K562 (cell line): ENCODE data around the gene SS18. TPM values are rescaled to one million over a fixed set of nuclear protein-coding genes. Genes with fewer than 3 reads are reported as not detected.

Source experiments
- BRF1 ChIP-seq: IDR thresholded peaks from 3 replicates; pipeline ENCODE4 v1.6.1; 2011; ENCODE audit warnings: borderline replicate concordance, mild to moderate bottlenecking; ENCODE audit not compliant: insufficient read length; ENCODE audit errors: extremely low read depth
- CGGBP1 ChIP-seq: fragments of 250-450 bp; sonication (Bioruptor Pico); IDR thresholded peaks from 2 replicates; pipeline ENCODE4 v1.9.0; 2021; ENCODE audit warnings: mild to moderate bottlenecking
- CSDE1 ChIP-seq, 2 experiments: fragments of 450-650 bp; IDR thresholded peaks; 2 replicates each; pipeline ENCODE4 v1.6.1; 2016; ENCODE audit warnings: mild to moderate bottlenecking in 1 of 2
- EGR1 ChIP-seq: fragments of 450-650 bp; conservative IDR thresholded peaks from 2 replicates; pipeline ENCODE4 v1.6.1; 2017; ENCODE audit warnings: mild to moderate bottlenecking
- ETV6 ChIP-seq, 3 experiments: fragments of 150-350 bp in 1 of 3; sonication (generic) in 1 of 3; formaldehyde crosslinking in 1 of 3; IDR thresholded peaks; 2 replicates each; pipeline versions ENCODE4 v1.6.1 to v1.8.0; 2014 to 2022; ENCODE audit warnings: borderline replicate concordance in 2 of 3, low read depth in 2 of 3, antibody characterized with exemption in 1 of 3, low read length in 1 of 3, mild to moderate bottlenecking in 1 of 3, missing genetic modification reagents in 1 of 3
- HBP1 ChIP-seq: fragments of 450-650 bp; formaldehyde crosslinking; IDR thresholded peaks from 2 replicates; pipeline ENCODE4 v1.4.0; 2022; ENCODE audit warnings: missing genetic modification characterization
- HDAC1 ChIP-seq, 2 experiments: fragments of 450-650 bp; IDR thresholded peaks; 2 replicates each; pipeline ENCODE4 v1.6.1; 2016 to 2017; ENCODE audit warnings: inconsistent platforms in 1 of 2, mild to moderate bottlenecking in 1 of 2, moderate library complexity in 1 of 2
- HOMEZ ChIP-seq: fragments of 250-450 bp; sonication (Bioruptor Pico); IDR thresholded peaks from 2 replicates; pipeline ENCODE4 v1.4.0; 2020; ENCODE audit warnings: mild to moderate bottlenecking, moderate library complexity
- MAFK ChIP-seq: IDR thresholded peaks from 2 replicates; pipeline ENCODE4 v1.6.1; 2011; ENCODE audit warnings: low read length, improper control_type of control experiment
- NR2C2 ChIP-seq, 2 experiments: fragments of 200-800 bp in 1 of 2; sonication (Bioruptor generic) in 1 of 2; sonication (generic) in 1 of 2; formaldehyde crosslinking in 1 of 2; IDR thresholded peaks; 2 replicates each; pipeline versions ENCODE4 v1.6.1 to v1.8.0; 2016 to 2022; ENCODE audit warnings: mild to moderate bottlenecking in 1 of 2, missing compliant biosample characterization in 1 of 2, missing genetic modification characterization in 1 of 2, missing genetic modification reagents in 1 of 2
- RREB1 ChIP-seq: fragments of 250-450 bp; sonication (Bioruptor Pico); IDR thresholded peaks from 2 replicates; pipeline ENCODE4 v1.4.0; 2020
- TBL1XR1 ChIP-seq, 2 experiments: IDR thresholded peaks; 2 replicates each; pipeline ENCODE4 v1.6.1; 2012; ENCODE audit warnings: improper control_type of control experiment in 2 of 2, low read length in 2 of 2, mild to moderate bottlenecking in 1 of 2
- ZBTB5 ChIP-seq: fragments of 450-650 bp; IDR thresholded peaks from 2 replicates; pipeline ENCODE4 v1.6.1; 2017; ENCODE audit warnings: antibody characterized with exemption
- polyA plus RNA-seq, 8 experiments: library from polyadenylated mRNA; depleted of rRNA in 4 of 8; stranded (reverse) in 5 of 8; unstranded in 3 of 8; fragments of >200 nt; fragmentation: Nextera tagmentation in 2 of 8; fragmentation: Illumina TruSeq in 1 of 8; extraction: Ambion mirVana in 2 of 8; extraction: Trizol in 1 of 8; gene quantifications; 2 replicates each; pipeline versions ENCODE4 v1.2.1 to v1.2.3, GENCODE V29; 2011 to 2014; ENCODE audit warnings: inconsistent platforms in 1 of 8, missing spikeins in 1 of 8
- total RNA-seq, 7 experiments: library from RNA; depleted of rRNA in 6 of 7; stranded (reverse); fragments of >200 nt in 6 of 7; fragmentation: Illumina TruSeq in 2 of 7; extraction: Trizol in 2 of 7; gene quantifications; 2 replicates each; pipeline versions ENCODE4 v1.2.1 to v1.2.3, GENCODE V29; 2011 to 2021; ENCODE audit warnings: low replicate concordance in 1 of 7

SS18 gene
- total and polyA plus RNA-seq, 9 of the 15 experiments (the other 6 are each of a cell fraction or from before 2014, with no cell fraction given), result 30.9 to 190 (median 102) TPM

- no peak for TF ChIP-seq RREB1 (CRISPR knock-in tag)
- TF ChIP-seq HBP1, result no peak
- no peak for TF ChIP-seq CSDE1 (IDR thresholded peaks at IDR 0.05)
- peak; percentile 98 for TF ChIP-seq ZBTB5
- TF ChIP-seq TBL1XR1 (IDR thresholded peaks at IDR 0.05; ENCODE audit: low read length in 2 of 2), result 0 out of 4 replicates have a peak, but pooled peaks of 1 of the 2 experiments have one; percentile 20
- TF ChIP-seq MAFK, result no peak
- no peak for TF ChIP-seq BRF1
- no peak for TF ChIP-seq CGGBP1 (CRISPR knock-in tag)
- no peak for TF ChIP-seq HOMEZ (CRISPR knock-in tag)
- peak in 1 of 2 experiments; percentile 34; a peak in 1 of 4 replicates for TF ChIP-seq HDAC1 (IDR thresholded peaks at IDR 0.05)
- no peak for TF ChIP-seq NR2C2 (CRISPR knock-in tag; IDR thresholded peaks at IDR 0.05)
- no peak for TF ChIP-seq NR2C2 (tag; IDR thresholded peaks at IDR 0.05)
- TF ChIP-seq EGR1, result no peak
- peak; percentile 92 to 97 for TF ChIP-seq ETV6 (IDR thresholded peaks at IDR 0.05; ENCODE audit: borderline replicate concordance in 1 of 2, low read depth in 2 of 2, low read length in 1 of 2)
- no peak for TF ChIP-seq ETV6 (CRISPR knock-in tag; IDR thresholded peaks at IDR 0.05; ENCODE audit: borderline replicate concordance)
These were observed 99.9 kb downstream of the SS18 start (continued) for GRCh38 chr18:25990473-25990872.
